ENCODE data around the gene EYA3.

EYA3 gene

GRCh38 chr1:28085129-28085528, 3.3 kb downstream of the EYA3 start:
- Histone ChIP-seq H3K4me3 (ENCODE audit: low read length) (no peak overlapping the region), H3K4me1 (ENCODE audit: control insufficient read depth, low read depth, low read length) (peaks cover 6% of the 10 kb centered on the region), H3K27ac (ENCODE audit: low read length) (no peak overlapping the region), H3K9ac (ENCODE audit: low read length) (no peak overlapping the region), H3K27me3 (ENCODE audit: control insufficient read depth, insufficient read depth, low read length) (no peaks in the 10 kb centered on the region), H3K36me3 (ENCODE audit: control insufficient read depth, low read depth, low read length) (no peaks in the 10 kb centered on the region), H3K9me3 (ENCODE audit: control insufficient read depth, low read depth, low read length) (no peaks in the 10 kb centered on the region)

GRCh38 chr1:28083876-28084275, 4.5 kb downstream of the EYA3 start:
- Histone ChIP-seq H3K27me3 (ENCODE audit: control insufficient read depth, insufficient read depth, low read length) (no peaks in the 10 kb centered on the region), H3K36me3 (ENCODE audit: control insufficient read depth, low read depth, low read length) (no peaks in the 10 kb centered on the region), H3K9me3 (ENCODE audit: control insufficient read depth, low read depth, low read length) (no peaks in the 10 kb centered on the region), H3K27ac (ENCODE audit: low read length) (no peak overlapping the region), H3K4me3 (ENCODE audit: low read length) (no peak overlapping the region), H3K9ac (ENCODE audit: low read length) (no peak overlapping the region), H3K4me1 (ENCODE audit: control insufficient read depth, low read depth, low read length) (peaks cover 6% of the 10 kb centered on the region)

GRCh38 chr1:28078680-28079626, 9.5 kb downstream of the EYA3 start:
- no peak overlapping the region for H3K4me3 ChIP-seq (ENCODE audit: low read length)
- H3K9me3 ChIP-seq (ENCODE audit: control insufficient read depth, low read depth, low read length), result no peaks in the 10 kb centered on the region
- no peaks in the 10 kb centered on the region for H3K27me3 ChIP-seq (ENCODE audit: control insufficient read depth, insufficient read depth, low read length)
- no peak overlapping the region for H3K9ac ChIP-seq (ENCODE audit: low read length)
- H3K27ac ChIP-seq (ENCODE audit: low read length), result no peak overlapping the region
- no peaks in the 10 kb centered on the region for H3K4me1 ChIP-seq (ENCODE audit: control insufficient read depth, low read depth, low read length)
- no peaks in the 10 kb centered on the region for H3K36me3 ChIP-seq (ENCODE audit: control insufficient read depth, low read depth, low read length)

GRCh38 chr1:28078262-28078661, 10.1 kb downstream of the EYA3 start:
- Histone ChIP-seq H3K4me1 (ENCODE audit: control insufficient read depth, low read depth, low read length) (no peaks in the 10 kb centered on the region), H3K36me3 (ENCODE audit: control insufficient read depth, low read depth, low read length) (no peaks in the 10 kb centered on the region), H3K4me3 (ENCODE audit: low read length) (no peak overlapping the region), H3K27me3 (ENCODE audit: control insufficient read depth, insufficient read depth, low read length) (no peaks in the 10 kb centered on the region), H3K9ac (ENCODE audit: low read length) (no peak overlapping the region), H3K9me3 (ENCODE audit: control insufficient read depth, low read depth, low read length) (no peaks in the 10 kb centered on the region), H3K27ac (ENCODE audit: low read length) (no peak overlapping the region)

- Histone ChIP-seq H3K4me1 (ENCODE audit: control insufficient read depth, low read depth, low read length) (no peaks in the 10 kb centered on the region), H3K9me3 (ENCODE audit: control insufficient read depth, low read depth, low read length) (no peaks in the 10 kb centered on the region), H3K36me3 (ENCODE audit: control insufficient read depth, low read depth, low read length) (no peaks in the 10 kb centered on the region), H3K4me3 (ENCODE audit: low read length) (no peak overlapping the region), H3K27me3 (ENCODE audit: control insufficient read depth, insufficient read depth, low read length) (no peaks in the 10 kb centered on the region), H3K9ac (ENCODE audit: low read length) (no peak overlapping the region), H3K27ac (ENCODE audit: low read length) (no peak overlapping the region)
Measured at GRCh38 chr1:28074892-28075511, 13.4 kb downstream of the EYA3 start.

GRCh38 chr1:28073867-28074266, 14.5 kb downstream of the EYA3 start:
- H3K9me3 ChIP-seq (ENCODE audit: control insufficient read depth, low read depth, low read length), result no peaks in the 10 kb centered on the region
- H3K27me3 ChIP-seq (ENCODE audit: control insufficient read depth, insufficient read depth, low read length), result no peaks in the 10 kb centered on the region
- no peak overlapping the region for H3K9ac ChIP-seq (ENCODE audit: low read length)
- H3K4me1 ChIP-seq (ENCODE audit: control insufficient read depth, low read depth, low read length), result no peaks in the 10 kb centered on the region
- no peak overlapping the region for H3K4me3 ChIP-seq (ENCODE audit: low read length)
- no peak overlapping the region for H3K27ac ChIP-seq (ENCODE audit: low read length)
- no peaks in the 10 kb centered on the region for H3K36me3 ChIP-seq (ENCODE audit: control insufficient read depth, low read depth, low read length)

- Histone ChIP-seq H3K4me1 (ENCODE audit: control insufficient read depth, low read depth, low read length) (no peaks in the 10 kb centered on the region), H3K9me3 (ENCODE audit: control insufficient read depth, low read depth, low read length) (no peaks in the 10 kb centered on the region), H3K4me3 (ENCODE audit: low read length) (no peak overlapping the region), H3K9ac (ENCODE audit: low read length) (no peak overlapping the region), H3K36me3 (ENCODE audit: control insufficient read depth, low read depth, low read length) (no peaks in the 10 kb centered on the region), H3K27me3 (ENCODE audit: control insufficient read depth, insufficient read depth, low read length) (no peaks in the 10 kb centered on the region), H3K27ac (ENCODE audit: low read length) (no peak overlapping the region)
Measured at GRCh38 chr1:28071813-28072212, 16.6 kb downstream of the EYA3 start.

GRCh38 chr1:28070725-28071593, 17.5 kb downstream of the EYA3 start:
- H3K9ac ChIP-seq (ENCODE audit: low read length), result no peak overlapping the region
- no peak overlapping the region for H3K4me3 ChIP-seq (ENCODE audit: low read length)
- no peaks in the 10 kb centered on the region for H3K9me3 ChIP-seq (ENCODE audit: control insufficient read depth, low read depth, low read length)
- H3K36me3 ChIP-seq (ENCODE audit: control insufficient read depth, low read depth, low read length), result no peaks in the 10 kb centered on the region
- H3K27me3 ChIP-seq (ENCODE audit: control insufficient read depth, insufficient read depth, low read length), result no peaks in the 10 kb centered on the region
- no peak overlapping the region for H3K27ac ChIP-seq (ENCODE audit: low read length)
- H3K4me1 ChIP-seq (ENCODE audit: control insufficient read depth, low read depth, low read length), result no peaks in the 10 kb centered on the region

GRCh38 chr1:28067523-28068090, 20.8 kb downstream of the EYA3 start:
- no peak overlapping the region for H3K27ac ChIP-seq (ENCODE audit: low read length)
- H3K36me3 ChIP-seq (ENCODE audit: control insufficient read depth, low read depth, low read length), result no peaks in the 10 kb centered on the region
- no peaks in the 10 kb centered on the region for H3K27me3 ChIP-seq (ENCODE audit: control insufficient read depth, insufficient read depth, low read length)
- no peaks in the 10 kb centered on the region for H3K4me1 ChIP-seq (ENCODE audit: control insufficient read depth, low read depth, low read length)
- no peak overlapping the region for H3K4me3 ChIP-seq (ENCODE audit: low read length)
- no peak overlapping the region for H3K9ac ChIP-seq (ENCODE audit: low read length)
- no peaks in the 10 kb centered on the region for H3K9me3 ChIP-seq (ENCODE audit: control insufficient read depth, low read depth, low read length)

- no peaks in the 10 kb centered on the region for H3K4me1 ChIP-seq (ENCODE audit: control insufficient read depth, low read depth, low read length)
- H3K36me3 ChIP-seq (ENCODE audit: control insufficient read depth, low read depth, low read length), result no peaks in the 10 kb centered on the region
- no peaks in the 10 kb centered on the region for H3K9me3 ChIP-seq (ENCODE audit: control insufficient read depth, low read depth, low read length)
- no peak overlapping the region for H3K4me3 ChIP-seq (ENCODE audit: low read length)
- no peaks in the 10 kb centered on the region for H3K27me3 ChIP-seq (ENCODE audit: control insufficient read depth, insufficient read depth, low read length)
- no peak overlapping the region for H3K9ac ChIP-seq (ENCODE audit: low read length)
- no peak overlapping the region for H3K27ac ChIP-seq (ENCODE audit: low read length)
Measured at GRCh38 chr1:28066393-28067154, 21.8 kb downstream of the EYA3 start.

All from iPS-18a (cell line).